HepG2 (cell line): Measurements from ENCODE around the gene GBGT1.

Source experiments
- CTCF ChIP-seq: sonication (generic); formaldehyde crosslinking; IDR thresholded peaks from 2 replicates; pipeline ENCODE4 v1.5.0; 2020; ENCODE audit warnings: mild to moderate bottlenecking, missing genetic modification reagents, moderate library complexity
- HINFP ChIP-seq: sonication (generic); formaldehyde crosslinking; IDR thresholded peaks from 2 replicates; pipeline ENCODE4 v1.4.0; 2020; ENCODE audit warnings: low read depth, mild to moderate bottlenecking, missing genetic modification reagents
- NCOA1 ChIP-seq: sonication (generic); formaldehyde crosslinking; IDR thresholded peaks from 2 replicates; pipeline ENCODE4 v1.9.0; 2021; ENCODE audit warnings: missing genetic modification reagents
- POLR2AphosphoS5 ChIP-seq: IDR thresholded peaks from 2 replicates; pipeline ENCODE4 v1.6.1; 2012; ENCODE audit warnings: low read depth, low read length
- PRDM4 ChIP-seq: sonication (generic); formaldehyde crosslinking; IDR thresholded peaks from 2 replicates; pipeline ENCODE4 v1.9.0; 2021; ENCODE audit warnings: missing genetic modification reagents, borderline replicate concordance
- RFX1 ChIP-seq: fragments of 450-650 bp; IDR thresholded peaks from 2 replicates; pipeline ENCODE4 v1.6.1; 2017
- SRSF9 ChIP-seq: fragments of 200-400 bp; formaldehyde crosslinking; IDR thresholded peaks from 2 replicates; pipeline ENCODE4 v1.6.1; 2018; ENCODE audit warnings: borderline replicate concordance, mild to moderate bottlenecking, low read depth, low read length; ENCODE audit not compliant: insufficient read depth, poor library complexity, severe bottlenecking
- UBTF ChIP-seq: sonication (generic); formaldehyde crosslinking; IDR thresholded peaks from 2 replicates; pipeline ENCODE4 v1.4.0; 2020; ENCODE audit warnings: mild to moderate bottlenecking, missing genetic modification reagents
- ZMAT5 ChIP-seq: sonication (generic); formaldehyde crosslinking; IDR thresholded peaks from 2 replicates; pipeline ENCODE4 v1.5.0; 2020; ENCODE audit warnings: mild to moderate bottlenecking, low read depth, missing genetic modification reagents, borderline replicate concordance
- ZNF232 ChIP-seq: sonication (generic); formaldehyde crosslinking; IDR thresholded peaks from 2 replicates; pipeline ENCODE4 v1.4.0; 2020; ENCODE audit warnings: missing genetic modification reagents, borderline replicate concordance

- TF ChIP-seq ZNF232 (CRISPR knock-in tag) (no peak), NCOA1 (CRISPR knock-in tag) (no peak), SRSF9 (no peak), PRDM4 (CRISPR knock-in tag) (no peak), POLR2AphosphoS5 (no peak), HINFP (CRISPR knock-in tag) (no peak), ZMAT5 (no peak), CTCF (CRISPR knock-in tag) (no peak), UBTF (CRISPR knock-in tag) (no peak), RFX1 (no peak)
Observed at GRCh38 chr9:133144904-133145851, 18.5 kb downstream of the GBGT1 start.
